Stimulated activated CD4-positive, alpha-beta T cell treated with anti-CD3 and anti-CD28 coated beads, Interleukin-12 subunit alpha, Interleukin-12 subunit beta, amount 100 ng/mL, for 24 hours (primary cell): ENCODE results near the gene COA3.

Source experiments
- DNase-seq, 2 experiments: peaks; one replicate each; pipeline ENCODE4 v3.0.0-alpha.2; 2020; ENCODE audit warnings: low read depth in 2 of 2

Gene COA3

GRCh38 chr17:42754782-42755181, 43.7 kb downstream of the COA3 start:
- DNase-seq: no peak

DNA sequence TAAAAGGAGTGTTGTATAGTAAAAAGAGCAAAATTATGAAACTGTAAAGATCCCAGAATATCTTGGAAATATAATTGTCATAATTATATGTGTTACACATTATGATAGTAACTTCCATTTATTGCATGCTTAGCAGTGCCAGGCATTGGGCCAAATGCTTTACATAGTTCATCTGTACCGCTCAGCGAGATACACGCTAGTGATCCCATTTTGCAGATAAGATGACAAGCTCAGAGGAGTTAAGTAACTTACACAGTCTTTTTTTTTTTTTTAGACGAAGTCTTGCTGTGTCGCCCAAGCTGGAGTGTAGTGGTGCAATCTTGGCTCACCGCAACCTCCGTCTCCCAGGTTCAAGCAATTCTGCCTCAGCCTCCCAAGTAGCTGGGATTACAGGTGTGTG, 46.9 kb downstream of the COA3 start:
- DNase-seq: no peak

- no peak for DNase-seq
Measured at GRCh38 chr17:42750739-42751344, 47.7 kb downstream of the COA3 start.

DNA sequence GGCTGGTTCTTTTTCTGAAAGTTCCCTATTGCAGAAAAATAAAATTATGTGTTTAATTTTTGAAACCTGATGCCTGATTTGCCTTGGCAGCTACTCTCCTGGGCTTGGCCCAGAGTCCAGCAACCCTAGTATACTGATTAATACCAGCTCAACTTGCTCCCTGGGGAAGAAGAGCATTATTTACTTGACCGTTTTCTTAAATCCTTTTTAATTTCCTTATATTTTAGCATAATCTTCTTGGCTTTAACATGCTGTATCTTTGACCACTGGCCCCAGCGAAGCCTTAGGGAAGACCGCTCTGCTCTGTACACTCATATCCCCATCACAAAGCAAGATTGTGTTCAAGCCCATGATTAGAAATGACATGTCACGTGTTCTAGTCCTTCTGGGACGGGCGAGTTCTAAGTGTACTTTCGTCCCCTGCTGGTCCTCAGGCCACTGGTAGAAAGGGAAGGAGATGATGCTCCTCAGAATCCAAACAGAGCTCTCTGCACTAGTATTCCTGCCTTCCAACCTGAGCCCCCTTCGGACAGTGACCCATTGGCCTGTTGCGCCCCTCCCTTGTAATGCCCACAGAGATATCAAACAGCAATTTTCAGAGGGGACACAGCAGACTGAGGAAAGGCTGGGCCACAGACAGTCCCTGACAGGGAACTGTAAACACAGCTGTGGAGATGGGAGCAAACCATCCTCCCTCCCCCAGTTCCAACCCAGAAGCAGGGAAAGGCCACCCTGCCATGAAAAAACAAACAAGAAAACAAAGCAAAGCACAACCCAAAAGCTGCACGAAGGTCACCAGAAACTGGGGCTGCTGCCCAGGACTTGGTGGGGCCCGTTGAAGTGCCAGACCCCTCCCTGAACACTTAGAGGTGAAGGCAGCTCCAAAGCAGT, 49.4 kb downstream of the COA3 start:
- DNase-seq: no peak

DNA sequence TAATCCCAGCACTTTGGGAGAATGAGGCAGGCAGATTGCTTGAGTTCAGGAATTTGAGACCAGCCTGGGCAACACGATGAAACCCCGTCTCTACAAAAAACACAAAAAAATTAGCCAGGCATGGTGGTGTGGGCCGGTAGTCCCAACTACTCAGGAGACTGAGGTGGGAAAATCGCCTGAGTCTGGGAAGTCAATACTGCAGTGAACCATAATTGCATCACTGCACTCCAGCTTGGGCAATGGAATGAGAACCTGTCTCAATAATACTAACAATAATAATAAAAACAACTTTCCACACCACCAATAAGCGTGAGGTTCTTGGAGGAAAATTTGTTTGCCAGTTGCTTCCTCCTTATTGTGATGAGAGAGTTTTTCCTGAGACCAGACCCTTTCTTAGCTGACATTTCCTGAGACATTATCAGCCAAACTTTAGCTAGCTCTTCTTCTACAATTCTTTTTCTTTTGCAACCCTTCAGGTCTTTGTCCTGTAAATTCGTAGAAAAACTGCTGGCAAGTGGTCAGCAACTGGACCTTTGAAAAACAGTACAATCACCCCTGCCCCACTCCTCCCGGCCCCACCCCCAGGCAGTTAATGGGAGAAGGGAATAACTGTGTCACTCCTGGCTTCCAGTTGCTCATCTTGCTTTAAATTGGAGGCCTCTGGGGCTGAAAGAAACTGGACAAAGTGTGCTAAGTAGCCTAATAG, 50.1 kb downstream of the COA3 start:
- DNase-seq: no peak
